Stomach (tissue), 9 donors: ENCODE data around the gene AUTS2. TPM values are rescaled to one million over a fixed set of nuclear protein-coding genes. Genes with fewer than 3 reads are reported as not detected.
A peak's percentile ranks its signal among the peaks of the same experiment; 100 is the strongest.

Source experiments
- DNase-seq, 2 donors: peaks; one replicate each; pipeline versions ENCODE4 v3.0.0 to v3.0.0-alpha.2; 2013 to 2019
- H3K27ac ChIP-seq, 5 donors: fragments of 200-600 bp in 4 of 5; sonication (generic) in 4 of 5; one replicate each; pipeline ENCODE4 v1.5.1; 2013 to 2019; ENCODE audit warnings: mild to moderate bottlenecking in 1 of 5, moderate library complexity in 1 of 5
- H3K27me3 ChIP-seq, 3 donors: fragments of 200-600 bp; sonication (generic); one replicate each; pipeline ENCODE4 v1.5.1; 2017 to 2019; ENCODE audit warnings: mixed run types in 1 of 3
- H3K36me3 ChIP-seq, 4 donors: fragments of 200-600 bp; sonication (generic); 1 replicate in 3 of 4; 2 replicates in 1 of 4; pipeline ENCODE4 v1.5.1; 2016 to 2019
- H3K4me1 ChIP-seq, 4 donors: fragments of 200-600 bp; sonication (generic); one replicate each; pipeline ENCODE4 v1.5.1; 2016 to 2019
- H3K4me3 ChIP-seq, 4 donors: fragments of 200-600 bp; sonication (generic) in 3 of 4; one replicate each; pipeline ENCODE4 v1.5.1; 2016 to 2019; ENCODE audit warnings: mild to moderate bottlenecking in 1 of 4
- H3K9me3 ChIP-seq, 4 donors: fragments of 200-600 bp; sonication (generic); one replicate each; pipeline ENCODE4 v1.5.1; 2016 to 2019
- EP300 ChIP-seq: sonication (generic); formaldehyde crosslinking; IDR thresholded peaks from one replicate; pipeline ENCODE4 v1.6.1; 2017; ENCODE audit warnings: antibody characterized with exemption
- POLR2A ChIP-seq, 4 donors: fragments of 450-650 bp; IDR thresholded peaks; one replicate each; pipeline ENCODE4 v1.6.1; 2016; ENCODE audit warnings: antibody characterized with exemption in 4 of 4, control low read depth in 2 of 4, mild to moderate bottlenecking in 1 of 4, moderate library complexity in 1 of 4
- POLR2AphosphoS5 ChIP-seq, 3 donors: sonication (generic); formaldehyde crosslinking; IDR thresholded peaks; one replicate each; pipeline ENCODE4 v1.6.1; 2016; ENCODE audit warnings: antibody characterized with exemption in 3 of 3
- WGBS, 5 donors: extraction: QIAGEN DNeasy Blood & Tissue Kit in 3 of 5; methylation state at CpG; one replicate each; pipeline versions ENCODE4 v1.1.5 to v1.1.7; 2013 to 2018; 5-methylcytosine and 5-hydroxymethylcytosine counted together
- intact Hi-C: fragments of 100-400 bp; cut with DNase I; formaldehyde crosslinking; loops from one replicate; pipeline ENCODE4 v1.15.1; 2023; ENCODE audit warnings: low total_unique reads
- polyA plus RNA-seq, 3 donors: library from polyadenylated mRNA; stranded (reverse); fragments of 200-250 nt; gene quantifications; one replicate each; pipeline ENCODE4 v1.2.3, GENCODE V29; 2013
- total RNA-seq, 5 donors: library from RNA; depleted of rRNA; stranded (reverse); fragments of >200 nt; gene quantifications; one replicate each; pipeline versions ENCODE4 v1.1.0 to v1.2.3, GENCODE V29; 2014 to 2016
- TF ChIP-seq, protein P1 (sequence below), 7 experiments: fragments of 450-650 bp in 4 of 7; fragments of 200-600 bp in 3 of 7; sonication (generic) in 3 of 7; IDR thresholded peaks; one replicate each; pipeline ENCODE4 v1.5.1; 2016 to 2019; ENCODE audit warnings: antibody characterized with exemption in 7 of 7, control low read depth in 2 of 7, mild to moderate bottlenecking in 1 of 7
- donor health status: healthy with polysubstance abuse.
- donor health status: Bipolar disorder and iron deficiency.
- donor health status: healthy.

The AUTS2 gene
- total and polyA plus RNA-seq, 8 donors, result 3.8 to 90.3 (median 38.1) TPM

DNA sequence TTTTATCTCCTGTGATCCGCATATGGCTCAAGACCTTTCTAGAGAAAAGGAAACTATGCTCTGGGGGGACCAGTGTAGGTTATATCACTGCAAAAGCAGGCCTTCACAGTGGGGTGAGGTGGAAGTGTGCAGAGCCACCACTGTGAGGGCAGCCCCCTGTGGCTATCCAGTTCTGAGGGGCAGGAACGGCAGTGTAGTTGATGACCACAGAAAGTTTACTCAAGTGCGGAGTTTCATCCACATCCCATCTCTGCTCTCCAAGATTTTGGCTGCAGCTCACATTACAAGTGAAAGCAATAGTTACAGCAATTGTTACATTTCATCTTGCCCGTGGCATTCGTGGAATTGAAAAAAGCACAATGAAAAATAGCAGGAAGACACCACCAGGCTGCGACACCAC lies 1187.8 kb downstream of the AUTS2 start:
- Histone ChIP-seq H3K9me3 (no peaks in the 10 kb centered on the region), H3K27ac (no peak overlapping the region), H3K4me1 (no peaks in the 10 kb centered on the region), H3K36me3 (peaks cover 49 to 100% (median 97%) of the 10 kb centered on the region in 4 donors), H3K4me3 (no peak overlapping the region), H3K27me3 (no peaks in the 10 kb centered on the region)
- TF ChIP-seq EP300, result no peak
- TF ChIP-seq, protein P1, sequence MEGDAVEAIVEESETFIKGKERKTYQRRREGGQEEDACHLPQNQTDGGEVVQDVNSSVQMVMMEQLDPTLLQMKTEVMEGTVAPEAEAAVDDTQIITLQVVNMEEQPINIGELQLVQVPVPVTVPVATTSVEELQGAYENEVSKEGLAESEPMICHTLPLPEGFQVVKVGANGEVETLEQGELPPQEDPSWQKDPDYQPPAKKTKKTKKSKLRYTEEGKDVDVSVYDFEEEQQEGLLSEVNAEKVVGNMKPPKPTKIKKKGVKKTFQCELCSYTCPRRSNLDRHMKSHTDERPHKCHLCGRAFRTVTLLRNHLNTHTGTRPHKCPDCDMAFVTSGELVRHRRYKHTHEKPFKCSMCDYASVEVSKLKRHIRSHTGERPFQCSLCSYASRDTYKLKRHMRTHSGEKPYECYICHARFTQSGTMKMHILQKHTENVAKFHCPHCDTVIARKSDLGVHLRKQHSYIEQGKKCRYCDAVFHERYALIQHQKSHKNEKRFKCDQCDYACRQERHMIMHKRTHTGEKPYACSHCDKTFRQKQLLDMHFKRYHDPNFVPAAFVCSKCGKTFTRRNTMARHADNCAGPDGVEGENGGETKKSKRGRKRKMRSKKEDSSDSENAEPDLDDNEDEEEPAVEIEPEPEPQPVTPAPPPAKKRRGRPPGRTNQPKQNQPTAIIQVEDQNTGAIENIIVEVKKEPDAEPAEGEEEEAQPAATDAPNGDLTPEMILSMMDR (IDR thresholded peaks at IDR 0.05), result no peak
- no peak for TF ChIP-seq POLR2AphosphoS5 (IDR thresholded peaks at IDR 0.05)
- no peak for TF ChIP-seq POLR2A (IDR thresholded peaks at IDR 0.05)
- WGBS, 5 donors, result 83 to 95% (median 92%) methylated on average over 6 of the region's 6 CpGs
- DNase-seq, result no peak
- intact Hi-C loops, result no loop called here

DNA sequence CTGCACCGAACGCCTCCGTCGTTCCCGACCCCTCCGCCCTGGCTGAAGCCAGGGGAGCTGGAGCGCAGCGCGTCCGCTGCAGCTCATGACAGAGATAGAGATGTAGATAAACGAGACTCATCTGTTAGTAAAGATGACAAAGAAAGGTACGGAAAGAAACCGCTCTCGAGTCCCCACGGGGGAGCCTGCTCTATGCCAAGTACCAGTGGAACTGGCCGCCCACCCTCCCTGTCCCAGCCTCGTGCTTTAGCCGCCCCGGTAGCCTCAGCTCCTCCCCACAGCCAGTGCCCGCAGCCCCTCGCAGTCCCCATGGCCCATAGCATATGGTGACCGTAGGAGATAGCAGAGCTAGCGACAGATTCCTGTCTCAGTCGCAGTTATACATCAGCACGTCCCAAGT lies 1189.0 kb downstream of the AUTS2 start:
- H3K27me3 ChIP-seq, result no peaks in the 10 kb centered on the region
- TF ChIP-seq POLR2AphosphoS5 (IDR thresholded peaks at IDR 0.05) (no peak), POLR2A (IDR thresholded peaks at IDR 0.05) (no peak)
- H3K9me3 ChIP-seq, result no peaks in the 10 kb centered on the region
- 91 to 94% (median 93%) methylated on average over 24 to 25 of the region's 25 CpGs for WGBS, 5 donors
- H3K36me3 ChIP-seq, result peaks cover 45 to 98% (median 95%) of the 10 kb centered on the region in 4 donors
- no peaks in the 10 kb centered on the region for H3K4me1 ChIP-seq
- no peak for DNase-seq
- no peak overlapping the region for H3K4me3 ChIP-seq
- intact Hi-C loops, result no loop called here
- no peak overlapping the region for H3K27ac ChIP-seq

DNA sequence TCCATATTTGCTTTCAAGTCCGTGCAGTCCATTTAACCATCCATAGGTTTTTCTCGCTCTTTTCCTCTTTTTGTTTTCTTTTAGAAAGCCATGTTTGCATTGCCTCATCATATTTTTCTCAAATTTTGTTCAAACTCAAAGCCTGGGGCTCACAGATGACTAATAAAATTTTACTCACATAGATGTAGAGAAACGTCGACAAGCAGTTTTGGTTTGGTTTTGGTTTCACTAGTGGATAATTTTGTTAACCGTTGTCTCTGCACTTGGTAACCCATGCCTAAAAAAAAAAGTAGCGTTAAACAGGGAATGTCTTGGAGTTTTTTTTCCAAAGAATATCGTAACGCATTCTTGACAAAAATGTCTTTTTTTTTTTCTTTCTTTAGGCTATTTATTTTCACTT lies 1189.5 kb downstream of the AUTS2 start:
- Histone ChIP-seq H3K4me3 (no peak overlapping the region), H3K27ac (no peak overlapping the region), H3K36me3 (peaks cover 41 to 96% (median 93%) of the 10 kb centered on the region in 4 donors), H3K27me3 (no peaks in the 10 kb centered on the region), H3K9me3 (no peaks in the 10 kb centered on the region), H3K4me1 (no peaks in the 10 kb centered on the region)
- intact Hi-C loops, result no loop called here
- no peak for DNase-seq
- no peak for TF ChIP-seq POLR2AphosphoS5 (IDR thresholded peaks at IDR 0.05)
- no peak for TF ChIP-seq EP300
- WGBS, 5 donors, result 87 to 94% (median 92%) methylated on average over 8 of the region's 8 CpGs

DNA sequence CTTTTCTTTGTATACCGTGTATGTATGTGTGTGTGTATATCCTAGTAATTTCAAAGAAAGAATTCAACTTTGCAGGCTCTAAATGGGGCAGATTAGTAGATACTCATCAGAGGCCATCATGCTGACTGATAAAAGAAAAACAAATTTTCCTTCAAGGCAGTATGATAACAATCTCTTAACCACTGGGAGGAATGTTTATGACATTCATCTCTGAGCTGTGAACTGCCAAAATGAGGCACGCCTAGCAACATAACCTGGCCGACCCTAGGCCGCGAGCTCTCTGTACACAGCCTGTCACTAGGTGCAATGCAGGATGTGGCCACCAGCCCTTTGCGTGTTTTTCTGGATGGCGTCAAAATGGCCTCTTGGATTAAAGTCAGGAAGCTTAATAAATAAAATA lies 1190.0 kb downstream of the AUTS2 start:
- no peaks in the 10 kb centered on the region for H3K27me3 ChIP-seq
- H3K27ac ChIP-seq, result no peak overlapping the region
- H3K4me1 ChIP-seq, result no peaks in the 10 kb centered on the region
- peak in 1 of 2 donors; percentile 42 for DNase-seq
- TF ChIP-seq, protein P1 (IDR thresholded peaks at IDR 0.05), result no peak
- TF ChIP-seq POLR2AphosphoS5 (IDR thresholded peaks at IDR 0.05) (no peak), EP300 (no peak), POLR2A (IDR thresholded peaks at IDR 0.05) (no peak)
- H3K9me3 ChIP-seq, result no peaks in the 10 kb centered on the region
- H3K4me3 ChIP-seq, result no peak overlapping the region
- intact Hi-C loops, result no loop called here
- WGBS, 5 donors, result 87 to 95% (median 92%) methylated on average over 7 of the region's 7 CpGs
- peaks cover 45 to 96% (median 92%) of the 10 kb centered on the region in 4 donors for H3K36me3 ChIP-seq

DNA sequence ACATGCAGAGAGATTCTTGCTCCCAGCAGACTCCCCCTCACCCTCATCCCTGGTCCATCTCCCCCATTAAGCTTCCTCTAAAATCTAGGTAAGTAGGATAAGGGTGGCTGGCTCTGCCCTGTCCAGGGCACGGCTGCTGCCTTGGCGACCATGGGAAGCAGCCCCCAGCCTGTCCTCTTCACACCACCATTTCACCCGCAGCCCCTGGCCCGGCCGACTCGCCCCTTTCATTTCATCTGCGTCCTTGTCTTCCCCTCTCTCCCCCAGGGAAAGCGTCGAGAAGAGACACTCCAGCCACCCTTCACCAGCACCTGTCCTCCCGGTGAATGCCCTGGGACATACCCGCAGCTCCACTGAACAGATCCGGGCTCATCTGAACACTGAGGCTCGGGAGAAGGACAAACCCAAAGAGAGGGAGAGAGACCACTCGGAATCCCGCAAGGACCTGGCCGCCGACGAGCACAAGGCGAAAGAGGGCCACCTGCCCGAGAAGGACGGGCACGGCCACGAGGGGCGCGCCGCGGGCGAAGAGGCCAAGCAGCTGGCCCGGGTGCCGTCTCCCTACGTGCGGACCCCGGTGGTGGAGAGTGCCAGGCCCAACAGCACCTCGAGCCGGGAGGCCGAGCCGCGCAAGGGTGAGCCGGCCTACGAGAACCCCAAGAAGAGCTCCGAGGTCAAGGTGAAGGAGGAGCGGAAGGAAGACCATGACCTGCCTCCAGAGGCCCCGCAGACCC lies 1191.4 kb downstream of the AUTS2 start:
- Histone ChIP-seq H3K27me3 (no peaks in the 10 kb centered on the region), H3K9me3 (no peaks in the 10 kb centered on the region), H3K36me3 (peaks cover 45 to 86% (median 79%) of the 10 kb centered on the region in 4 donors), H3K4me3 (no peak overlapping the region), H3K27ac (no peak overlapping the region), H3K4me1 (no peaks in the 10 kb centered on the region)
- DNase-seq, result no peak
- intact Hi-C loops, result no loop called here
- WGBS, 5 donors, result 96 to 98% (median 97%) methylated on average over 40 to 43 of the region's 43 CpGs
- TF ChIP-seq POLR2A (IDR thresholded peaks at IDR 0.05) (no peak), POLR2AphosphoS5 (IDR thresholded peaks at IDR 0.05) (no peak), EP300 (no peak)
- TF ChIP-seq, protein P1 (IDR thresholded peaks at IDR 0.05), result no peak
